ENCODE results near the gene COL2A1. TPM values are rescaled to one million over a fixed set of nuclear protein-coding genes. Genes with fewer than 3 reads are reported as not detected.

COL2A1 gene
- total RNA-seq, 1 donor from 2014 or later: 0.32 TPM

- intact Hi-C loops (cut with micrococcal nuclease): loop anchor here (2.0 kb wide), 1 partner anchor 29 kb away; the partner anchor contains the start of gene TMEM106C
These were observed 12.9 kb downstream of the COL2A1 start for GRCh38 chr12:47991106-47992061.

- intact Hi-C loops (cut with micrococcal nuclease): loop anchor here (1.0 to 2.0 kb wide), 2 partner anchors 10 to 28 kb away; partner anchors contain the start of gene TMEM106C
These were observed 13.7 kb downstream of the COL2A1 start for GRCh38 chr12:47990351-47991105.

GRCh38 chr12:47989666-47990065 is 14.6 kb downstream of the COL2A1 start:
- intact Hi-C loops (cut with micrococcal nuclease): loop anchor here (1.0 to 2.0 kb wide), 2 partner anchors 11 to 27 kb away; partner anchors contain the start of gene TMEM106C

GRCh38 chr12:47989023-47989417 is 15.3 kb downstream of the COL2A1 start:
- intact Hi-C loops (cut with micrococcal nuclease): no loop called here

- intact Hi-C loops (cut with micrococcal nuclease): no loop called here
These were observed 15.9 kb downstream of the COL2A1 start for GRCh38 chr12:47988073-47989022.

- intact Hi-C loops (cut with micrococcal nuclease): no loop called here
These were observed 16.7 kb downstream of the COL2A1 start for GRCh38 chr12:47987411-47988072.

GRCh38 chr12:47986832-47987231 is 17.4 kb downstream of the COL2A1 start:
- intact Hi-C loops (cut with micrococcal nuclease): no loop called here

GRCh38 chr12:47986291-47986660 is 18.0 kb downstream of the COL2A1 start:
- intact Hi-C loops (cut with micrococcal nuclease): no loop called here

- intact Hi-C loops (cut with micrococcal nuclease): no loop called here
These were observed 18.5 kb downstream of the COL2A1 start for GRCh38 chr12:47985596-47986290.

GRCh38 chr12:47984331-47984801 is 19.9 kb downstream of the COL2A1 start:
- intact Hi-C loops (cut with micrococcal nuclease): no loop called here

- intact Hi-C loops (cut with micrococcal nuclease): no loop called here
These were observed 20.6 kb downstream of the COL2A1 start for GRCh38 chr12:47983541-47984115.

- intact Hi-C loops (cut with micrococcal nuclease): no loop called here
These were observed 21.5 kb downstream of the COL2A1 start for GRCh38 chr12:47982770-47983169.

- intact Hi-C loops (cut with micrococcal nuclease): no loop called here
These were observed 22.0 kb downstream of the COL2A1 start for GRCh38 chr12:47982311-47982710.

GRCh38 chr12:47981496-47982260 is 22.6 kb downstream of the COL2A1 start:
- intact Hi-C loops (cut with micrococcal nuclease): no loop called here

- intact Hi-C loops (cut with micrococcal nuclease): no loop called here
These were observed 23.3 kb downstream of the COL2A1 start for GRCh38 chr12:47980779-47981495.

GRCh38 chr12:47980197-47980596 is 24.1 kb downstream of the COL2A1 start:
- intact Hi-C loops (cut with micrococcal nuclease): no loop called here

- intact Hi-C loops (cut with micrococcal nuclease): no loop called here
These were observed 24.6 kb downstream of the COL2A1 start for GRCh38 chr12:47979686-47980085.

- intact Hi-C loops (cut with micrococcal nuclease): no loop called here
These were observed 25.1 kb downstream of the COL2A1 start for GRCh38 chr12:47979166-47979565.

Measured in T-helper 2 cell treated with Interferon-gamma antibody and Interleukin-4, amounts not matched to agents 100 ng/mL and 5 ng/mL, for 36 hours (primary cell).